Body of pancreas (tissue), 4 donors: ENCODE data around the gene ATP6V1G1.

Experiments used
- CTCF ChIP-seq, 7 experiments: fragments of 450-650 bp in 4 of 7; fragments of 200-600 bp in 3 of 7; sonication (generic) in 3 of 7; IDR thresholded peaks; one replicate each; pipeline ENCODE4 v1.5.1; 2016 to 2019; ENCODE audit warnings: antibody characterized with exemption in 7 of 7
- POLR2A ChIP-seq, 3 donors: fragments of 450-650 bp; IDR thresholded peaks; one replicate each; pipeline ENCODE4 v1.6.1; 2016; ENCODE audit warnings: antibody characterized with exemption in 3 of 3, mild to moderate bottlenecking in 2 of 3

- TF ChIP-seq CTCF (IDR thresholded peaks at IDR 0.05) (no peak), POLR2A (IDR thresholded peaks at IDR 0.05) (no peak)
Observed at GRCh38 chr9:114558027-114558675, 29.4 kb upstream of the ATP6V1G1 start.
